Muscle of leg (tissue), 11 donors: Measurements from ENCODE around the gene NFIA. TPM values are rescaled to one million over a fixed set of nuclear protein-coding genes. Genes with fewer than 3 reads are reported as not detected.
A peak's percentile ranks its signal among the peaks of the same experiment; 100 is the strongest.

Experiments used
- DNase-seq: peaks from one replicate; pipeline ENCODE4 v3.0.0; 2013
- H3K27ac ChIP-seq: one replicate; pipeline ENCODE4 v1.5.1; 2013; ENCODE audit warnings: mild to moderate bottlenecking, low read length, control low read depth
- H3K27me3 ChIP-seq: one replicate; pipeline ENCODE4 v1.6.1; 2013; ENCODE audit warnings: low read length; ENCODE audit not compliant: control insufficient read depth, insufficient read depth
- H3K36me3 ChIP-seq: one replicate; pipeline ENCODE4 v1.6.1; 2013; ENCODE audit warnings: low read length; ENCODE audit not compliant: control insufficient read depth, insufficient read depth
- H3K4me1 ChIP-seq: one replicate; pipeline ENCODE4 v1.6.1; 2013; ENCODE audit warnings: low read length; ENCODE audit not compliant: control insufficient read depth, insufficient read depth
- H3K4me3 ChIP-seq: one replicate; pipeline ENCODE4 v1.5.1; 2013; ENCODE audit warnings: low read length, control low read depth
- H3K9me3 ChIP-seq: replicated peaks from 2 replicates; pipeline ENCODE4 v1.6.1; 2013; ENCODE audit warnings: low read depth, low read length; ENCODE audit not compliant: control insufficient read depth
- WGBS: methylation state at CpG from one replicate; pipeline ENCODE4 v1.1.5; 2013; ENCODE audit warnings: missing lambda C conversion rate; ENCODE audit not compliant: insufficient coverage; 5-methylcytosine and 5-hydroxymethylcytosine counted together
- polyA plus RNA-seq, 8 donors: library from polyadenylated mRNA; unstranded; fragments of 120-200 nt; gene quantifications; one replicate each; pipeline versions ENCODE4 v1.2.1 to v1.2.3, GENCODE V29; 2013; ENCODE audit warnings: inconsistent platforms in 1 of 8, low replicate concordance in 1 of 8; ENCODE audit not compliant: insufficient read length in 8 of 8, insufficient read depth in 1 of 8
- total RNA-seq: library from RNA; stranded (reverse); fragments of 120-200 nt; gene quantifications from one replicate; pipeline ENCODE4 v1.2.4, GENCODE V29; 2013

Gene NFIA
- total and polyA plus RNA-seq, 9 donors: 21.6 to 41.0 (median 29.7) TPM

DNA sequence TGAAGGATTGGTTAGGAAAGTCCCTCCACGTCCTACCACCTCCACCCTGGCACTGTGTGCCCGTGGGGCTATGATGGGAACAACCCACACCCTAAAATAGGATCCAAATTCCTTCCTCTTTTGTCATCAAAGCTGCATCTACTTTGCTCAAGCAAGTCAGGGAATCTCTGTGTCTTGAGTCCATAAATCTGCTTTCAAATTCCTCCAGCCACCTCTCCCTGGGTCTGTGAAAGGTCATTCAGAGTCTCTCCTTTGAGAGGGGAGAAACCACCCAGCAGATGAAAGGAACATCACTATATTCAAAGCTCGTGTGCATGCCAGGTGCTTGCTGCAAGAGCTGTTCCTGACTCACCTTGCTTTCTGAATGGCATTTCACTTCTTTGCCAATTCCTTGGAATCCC lies 399.0 kb downstream of the NFIA start:
- Histone ChIP-seq H3K9me3 (no peaks in the 10 kb centered on the region), H3K27me3 (no peaks in the 10 kb centered on the region), H3K27ac (no peak overlapping the region), H3K4me3 (no peak overlapping the region), H3K4me1 (no peaks in the 10 kb centered on the region), H3K36me3 (no peaks in the 10 kb centered on the region)
- 30% methylated on average over 2 of the region's 3 CpGs for WGBS
- DNase-seq: no peak

DNA sequence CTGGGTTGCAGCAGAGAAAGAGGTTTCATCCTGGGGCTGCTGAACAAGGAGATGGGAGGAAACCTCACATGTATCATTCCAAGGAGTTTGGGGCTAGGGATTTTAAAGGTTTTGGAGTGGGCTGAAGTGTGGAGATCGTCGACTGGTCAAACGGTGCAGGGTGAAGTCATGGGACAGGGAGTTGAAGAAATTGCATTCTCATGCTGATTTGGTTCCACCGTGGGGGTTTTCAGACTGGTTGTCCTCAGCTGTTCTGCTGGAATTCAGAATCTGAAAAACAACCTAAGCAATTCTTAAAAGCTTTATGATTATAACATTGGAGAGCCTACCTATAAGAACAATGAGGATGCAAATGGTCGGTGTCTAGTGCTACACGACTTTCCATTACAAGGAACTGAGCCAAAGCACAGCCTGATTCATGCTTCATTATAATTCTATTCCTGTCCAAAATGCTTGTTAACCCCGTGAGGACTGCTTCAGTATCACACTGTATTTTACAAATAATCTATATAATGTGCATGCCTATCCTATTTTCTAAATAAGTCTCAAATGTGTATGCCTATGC lies 399.9 kb downstream of the NFIA start:
- 0% methylated on average over 1 of the region's 7 CpGs for WGBS
- H3K27ac ChIP-seq: no peak overlapping the region
- H3K9me3 ChIP-seq: no peaks in the 10 kb centered on the region
- peak; percentile 43 for DNase-seq
- no peaks in the 10 kb centered on the region for H3K36me3 ChIP-seq
- H3K27me3 ChIP-seq: no peaks in the 10 kb centered on the region
- H3K4me3 ChIP-seq: no peak overlapping the region
- H3K4me1 ChIP-seq: no peaks in the 10 kb centered on the region

DNA sequence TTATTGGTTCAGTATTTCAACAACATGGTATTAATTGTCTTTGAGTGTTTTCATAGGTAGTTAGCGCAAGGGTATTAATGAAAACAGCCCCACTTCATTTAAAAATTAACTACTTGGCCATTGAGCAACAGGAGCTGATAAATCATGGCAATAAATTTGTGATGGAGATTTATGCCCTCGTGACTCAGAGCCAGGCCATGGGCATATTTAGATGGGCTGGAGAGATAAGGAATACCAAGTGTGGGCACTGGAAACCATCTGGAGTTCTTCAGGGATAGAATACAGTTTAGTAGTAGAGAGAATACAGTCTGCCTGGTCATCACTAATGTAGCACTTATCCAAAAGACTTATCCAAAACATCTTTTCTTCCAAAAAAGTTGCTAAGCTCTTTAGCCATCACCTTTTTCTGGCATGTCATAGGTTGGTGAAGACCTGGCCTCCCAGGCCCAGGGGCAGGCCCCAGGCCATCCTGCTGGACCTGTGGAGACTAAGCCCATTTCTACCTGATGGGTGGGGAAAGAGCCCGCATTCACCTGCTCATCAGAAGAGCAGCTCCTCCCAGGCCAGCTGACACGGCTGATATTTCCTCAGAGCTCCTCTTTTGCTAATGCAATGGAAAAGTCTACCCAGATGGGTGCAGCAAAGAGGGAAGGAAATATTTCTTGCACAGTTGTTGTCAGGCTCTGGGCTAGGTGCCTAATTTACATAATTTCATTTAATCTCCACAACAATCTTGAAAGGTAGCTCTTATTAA lies 404.6 kb downstream of the NFIA start:
- 69% methylated on average over 3 of the region's 4 CpGs for WGBS
- H3K36me3 ChIP-seq: no peaks in the 10 kb centered on the region
- no peak overlapping the region for H3K4me3 ChIP-seq
- no peaks in the 10 kb centered on the region for H3K27me3 ChIP-seq
- no peaks in the 10 kb centered on the region for H3K9me3 ChIP-seq
- no peaks in the 10 kb centered on the region for H3K4me1 ChIP-seq
- DNase-seq: no peak
- H3K27ac ChIP-seq: no peak overlapping the region

DNA sequence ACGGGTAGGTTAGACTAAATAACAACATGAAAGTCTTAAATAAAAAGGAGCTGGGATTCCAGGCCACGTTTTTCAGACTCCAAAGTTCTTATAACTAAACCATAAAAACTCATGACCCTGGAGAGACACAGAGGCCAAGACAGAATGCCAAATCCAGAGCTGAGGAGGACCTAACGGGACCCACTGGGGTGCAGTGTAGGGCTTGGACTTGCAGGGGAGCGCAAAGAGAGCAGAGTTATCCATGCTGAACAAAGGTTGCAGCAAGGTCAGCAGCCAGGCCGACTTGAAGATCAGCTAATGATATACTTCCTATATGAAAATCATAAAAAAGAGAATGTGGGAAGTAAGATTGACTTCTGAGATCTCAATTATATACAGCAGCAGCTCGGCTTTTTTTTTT lies 405.4 kb downstream of the NFIA start:
- H3K9me3 ChIP-seq: no peaks in the 10 kb centered on the region
- H3K27me3 ChIP-seq: no peaks in the 10 kb centered on the region
- H3K27ac ChIP-seq: no peak overlapping the region
- H3K4me1 ChIP-seq: no peaks in the 10 kb centered on the region
- no peaks in the 10 kb centered on the region for H3K36me3 ChIP-seq
- H3K4me3 ChIP-seq: no peak overlapping the region
- WGBS: 40% methylated on average over 1 of the region's 6 CpGs
- DNase-seq: peak; percentile 76

DNA sequence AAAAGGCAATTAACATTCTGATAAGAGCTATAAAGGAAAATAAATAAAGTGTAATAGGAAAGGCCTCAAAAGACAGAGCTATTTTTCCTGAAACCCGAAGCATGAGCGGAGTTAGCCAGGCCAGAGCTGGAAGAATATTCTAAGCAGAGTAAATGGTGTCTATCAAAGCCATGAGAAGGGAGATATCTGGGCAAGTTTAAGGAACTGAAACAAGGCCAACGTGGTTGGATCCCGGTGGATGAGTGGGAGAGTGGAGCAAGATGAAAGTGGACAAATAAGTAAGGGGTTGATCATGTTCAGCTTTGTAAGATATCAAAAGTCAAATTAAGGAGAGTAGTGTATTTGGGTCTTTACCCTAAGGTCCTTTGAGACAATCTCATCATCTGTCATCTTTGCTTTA lies 408.6 kb downstream of the NFIA start:
- Histone ChIP-seq H3K27me3 (no peaks in the 10 kb centered on the region), H3K27ac (no peak overlapping the region), H3K9me3 (no peaks in the 10 kb centered on the region), H3K36me3 (no peaks in the 10 kb centered on the region), H3K4me3 (no peak overlapping the region), H3K4me1 (no peaks in the 10 kb centered on the region)
- DNase-seq: no peak
- WGBS: 79% methylated on average over 4 of the region's 4 CpGs

DNA sequence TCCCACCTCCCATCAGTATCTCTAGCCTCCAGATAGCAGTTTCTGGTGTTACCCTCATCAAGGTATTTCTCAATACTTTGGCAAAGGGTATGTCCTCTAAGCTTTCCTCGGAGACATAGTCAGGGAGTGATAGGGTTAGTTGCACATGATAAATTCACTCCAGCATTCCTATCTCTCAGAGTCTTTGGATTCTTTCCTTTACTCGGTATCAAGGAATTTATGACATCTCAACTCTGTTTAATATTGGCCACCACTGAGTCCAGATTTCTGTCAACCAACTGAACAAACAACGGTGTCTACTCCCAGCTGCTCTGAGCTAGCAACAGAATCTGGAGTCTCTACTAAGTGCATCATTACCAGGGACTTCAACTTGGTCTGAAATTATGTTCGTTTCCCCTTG lies 409.1 kb downstream of the NFIA start:
- Histone ChIP-seq H3K4me1 (no peaks in the 10 kb centered on the region), H3K27me3 (no peaks in the 10 kb centered on the region), H3K4me3 (no peak overlapping the region), H3K36me3 (no peaks in the 10 kb centered on the region), H3K9me3 (no peaks in the 10 kb centered on the region), H3K27ac (no peak overlapping the region)
- WGBS: 38% methylated on average over 1 of the region's 4 CpGs
- DNase-seq: peak; percentile 32

DNA sequence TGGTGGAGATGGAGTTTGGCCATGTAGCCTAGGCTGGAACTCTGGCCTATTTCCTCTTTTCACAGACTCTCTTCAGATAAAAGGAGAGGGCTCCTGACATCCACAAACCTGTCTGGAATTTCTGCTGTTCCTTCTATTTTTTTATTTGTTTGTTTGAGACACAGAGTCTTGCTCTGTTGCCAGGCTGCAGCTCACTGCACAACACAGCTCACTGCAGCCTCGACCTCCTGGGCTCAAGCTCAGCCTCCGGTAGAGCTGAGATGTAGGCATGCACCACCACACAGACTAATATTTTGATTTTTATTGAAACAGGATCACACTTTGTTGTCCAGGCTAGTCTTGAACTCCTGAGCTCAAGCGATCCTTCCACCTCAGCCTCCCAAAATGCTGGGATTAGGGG lies 411.6 kb downstream of the NFIA start:
- DNase-seq: no peak
- no peaks in the 10 kb centered on the region for H3K9me3 ChIP-seq
- 67% methylated on average over 2 of the region's 3 CpGs for WGBS

DNA sequence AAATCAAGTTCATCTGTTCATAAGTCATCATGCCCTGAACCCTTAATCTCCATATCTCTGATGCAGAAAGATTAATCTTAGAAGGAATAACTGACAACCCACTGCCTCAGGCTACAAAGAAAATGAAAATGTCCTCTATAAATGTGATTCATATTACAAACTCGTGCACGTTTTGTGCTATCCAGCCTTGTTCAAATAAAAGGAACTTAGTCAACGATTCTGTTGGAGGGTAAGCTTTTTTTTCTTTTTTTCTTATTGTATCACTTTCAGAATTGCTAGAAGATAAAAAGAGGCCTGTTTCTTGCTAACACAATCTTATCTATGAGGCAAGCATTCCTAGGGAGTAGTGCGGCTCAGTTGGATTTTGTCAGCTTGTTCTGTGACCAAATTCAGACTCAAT lies 414.1 kb downstream of the NFIA start:
- no peak for DNase-seq
- Histone ChIP-seq H3K36me3 (no peaks in the 10 kb centered on the region), H3K4me3 (no peak overlapping the region), H3K9me3 (no peaks in the 10 kb centered on the region), H3K4me1 (no peaks in the 10 kb centered on the region), H3K27me3 (no peaks in the 10 kb centered on the region), H3K27ac (no peak overlapping the region)
- WGBS: no CpG with 5 or more reads among the region's 4 CpGs

More for the DNA sequence above, 411.6 kb downstream of the NFIA start:
- Histone ChIP-seq H3K36me3 (no peaks in the 10 kb centered on the region), H3K27ac (no peak overlapping the region), H3K4me3 (no peak overlapping the region), H3K27me3 (no peaks in the 10 kb centered on the region), H3K4me1 (no peaks in the 10 kb centered on the region)

DNA sequence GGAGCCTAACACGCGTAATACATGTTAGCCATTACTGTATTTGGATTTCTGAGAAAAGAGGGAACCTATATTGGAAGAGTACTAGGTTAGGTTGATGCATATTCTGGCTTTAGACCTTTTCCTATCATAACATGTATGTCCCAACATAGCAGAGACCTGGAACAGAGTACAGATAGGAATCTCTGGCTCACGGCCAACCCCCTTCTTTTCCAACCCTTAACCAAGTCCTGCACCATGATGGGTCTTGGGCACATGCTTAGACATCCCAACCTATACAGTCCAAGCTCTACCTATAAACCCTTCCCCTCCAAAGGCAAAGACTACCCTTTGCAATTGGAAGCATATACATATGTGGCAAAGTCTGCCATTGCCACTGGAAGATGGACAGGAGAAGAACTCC lies 414.7 kb downstream of the NFIA start:
- Histone ChIP-seq H3K36me3 (no peaks in the 10 kb centered on the region), H3K4me3 (no peak overlapping the region), H3K9me3 (no peaks in the 10 kb centered on the region), H3K4me1 (peaks cover under 1% of the 10 kb centered on the region), H3K27ac (no peak overlapping the region), H3K27me3 (no peaks in the 10 kb centered on the region)
- DNase-seq: no peak
- 71% methylated on average over 1 of the region's 3 CpGs for WGBS

DNA sequence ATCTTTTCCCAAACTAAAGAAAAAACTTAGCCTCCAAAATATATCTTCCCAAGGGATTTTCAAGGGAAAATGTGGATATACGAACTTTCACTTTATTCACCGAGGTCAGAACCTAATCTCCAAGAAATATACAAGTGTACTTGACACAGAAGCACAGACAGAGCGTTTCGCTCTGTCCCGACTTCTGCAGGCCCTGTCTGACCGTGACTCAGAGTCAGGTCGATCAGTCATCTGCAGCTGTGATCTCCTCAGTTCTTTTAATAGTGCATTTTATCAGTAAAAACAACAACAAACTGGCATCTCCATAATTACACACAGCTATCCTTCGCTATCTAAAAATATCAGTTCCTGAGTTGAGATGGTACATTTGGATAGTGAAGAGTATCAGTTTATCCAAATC lies 416.0 kb downstream of the NFIA start:
- Histone ChIP-seq H3K4me1 (peaks cover 2% of the 10 kb centered on the region), H3K9me3 (no peaks in the 10 kb centered on the region)

More for the DNA sequence above, 416.0 kb downstream of the NFIA start:
- Histone ChIP-seq H3K4me3 (no peak overlapping the region), H3K27ac (no peak overlapping the region), H3K36me3 (no peaks in the 10 kb centered on the region), H3K27me3 (no peaks in the 10 kb centered on the region)
- 80% methylated on average over 3 of the region's 8 CpGs for WGBS
- no peak for DNase-seq
